WTC11 (cell line): ENCODE results near the gene FGF12. TPM values are rescaled to one million over a fixed set of nuclear protein-coding genes. Genes with fewer than 3 reads are reported as not detected.

Experiments used
- ATAC-seq: fragments of 200-7000 bp; cut with Tn5 transposase; 2 replicates; pipeline ENCODE4 v1.10.0; 2021; ENCODE audit warnings: mild to moderate bottlenecking, moderate library complexity
- CTCF ChIA-PET: fragments of 300-600 bp; sonication (Branson Sonifier 250); formaldehyde crosslinking; loops from one replicate; lab custom pipeline; 2021; ENCODE audit warnings: antibody characterized with exemption; lab: Charles Lee
- POLR2A ChIA-PET: fragments of 350-600 bp; sonication (Branson Sonifier 250); formaldehyde crosslinking; loops from one replicate; lab custom pipeline; 2021; ENCODE audit warnings: antibody characterized with exemption; lab: Charles Lee
- DNase-seq: peaks from one replicate; pipeline ENCODE4 v3.0.0; 2021; ENCODE audit warnings: low spot score
- H3K27ac Mint-ChIP-seq: 2 replicates; pipeline ENCODE4 v1.8.0; 2021; ENCODE audit warnings: mixed read lengths
- H3K27me3 Mint-ChIP-seq: 2 replicates; pipeline ENCODE4 v1.8.0; 2021; ENCODE audit warnings: low read depth, mild to moderate bottlenecking, moderate library complexity, mixed read lengths
- H3K36me3 Mint-ChIP-seq: 2 replicates; pipeline ENCODE4 v1.8.0; 2021; ENCODE audit warnings: mixed read lengths
- H3K4me1 Mint-ChIP-seq: 2 replicates; pipeline ENCODE4 v1.8.0; 2022; ENCODE audit warnings: mixed read lengths
- H3K4me3 Mint-ChIP-seq: 2 replicates; pipeline ENCODE4 v1.8.0; 2021; ENCODE audit warnings: mild to moderate bottlenecking, moderate library complexity, mixed read lengths
- H3K9me3 Mint-ChIP-seq: 2 replicates; pipeline ENCODE4 v1.8.0; 2021; ENCODE audit warnings: mixed read lengths
- ATF1 ChIP-seq: sonication (generic); formaldehyde crosslinking; IDR thresholded peaks from 2 replicates; pipeline ENCODE4 v1.8.1; 2023; ENCODE audit warnings: mild to moderate bottlenecking, moderate library complexity, missing genetic modification reagents
- CDX4 ChIP-seq: fragments of 250-450 bp; sonication (Bioruptor Pico); IDR thresholded peaks from 2 replicates; pipeline ENCODE4 v1.9.0; 2021; ENCODE audit warnings: moderate library complexity, mild to moderate bottlenecking, inconsistent platforms, borderline replicate concordance
- ELF4 ChIP-seq: sonication (generic); formaldehyde crosslinking; IDR thresholded peaks from 2 replicates; pipeline ENCODE4 v1.8.1; 2022; ENCODE audit warnings: low read depth, mild to moderate bottlenecking, moderate library complexity, missing genetic modification reagents
- EMX1 ChIP-seq: fragments of 250-450 bp; sonication (Bioruptor Pico); IDR thresholded peaks from 2 replicates; pipeline ENCODE4 v1.8.0; 2021; ENCODE audit warnings: mild to moderate bottlenecking
- ESRRA ChIP-seq: sonication (generic); formaldehyde crosslinking; IDR thresholded peaks from 2 replicates; pipeline ENCODE4 v1.8.1; 2022; ENCODE audit warnings: mild to moderate bottlenecking, missing genetic modification reagents, borderline replicate concordance
- GABPB1 ChIP-seq: sonication (generic); formaldehyde crosslinking; IDR thresholded peaks from 2 replicates; pipeline ENCODE4 v1.8.1; 2023; ENCODE audit warnings: mild to moderate bottlenecking, missing genetic modification reagents
- HMGA2 ChIP-seq: fragments of 250-450 bp; sonication (Bioruptor Pico); IDR thresholded peaks from 2 replicates; pipeline ENCODE4 v1.4.0; 2021; ENCODE audit warnings: mild to moderate bottlenecking, moderate library complexity
- HMGXB4 ChIP-seq: sonication (generic); formaldehyde crosslinking; IDR thresholded peaks from 2 replicates; pipeline ENCODE4 v1.8.1; 2023; ENCODE audit warnings: mild to moderate bottlenecking, moderate library complexity, missing genetic modification reagents
- IRF2 ChIP-seq: sonication (generic); formaldehyde crosslinking; IDR thresholded peaks from 2 replicates; pipeline ENCODE4 v1.8.0; 2022; ENCODE audit warnings: low read depth, missing genetic modification reagents, borderline replicate concordance
- JUN ChIP-seq: sonication (generic); formaldehyde crosslinking; IDR thresholded peaks from 2 replicates; pipeline ENCODE4 v1.8.0; 2023; ENCODE audit warnings: mild to moderate bottlenecking, missing genetic modification reagents
- MXD4 ChIP-seq: fragments of 250-450 bp; sonication (Bioruptor Pico); IDR thresholded peaks from 2 replicates; pipeline ENCODE4 v1.8.0; 2021; ENCODE audit warnings: mild to moderate bottlenecking, moderate library complexity, borderline replicate concordance
- NFE2L1 ChIP-seq: sonication (generic); formaldehyde crosslinking; IDR thresholded peaks from 2 replicates; pipeline ENCODE4 v1.8.1; 2023; ENCODE audit warnings: missing genetic modification reagents
- NR2C2 ChIP-seq: sonication (generic); formaldehyde crosslinking; IDR thresholded peaks from 2 replicates; pipeline ENCODE4 v1.8.0; 2022; ENCODE audit warnings: mild to moderate bottlenecking, missing genetic modification reagents
- OVOL2 ChIP-seq: fragments of 250-450 bp; sonication (Bioruptor Pico); IDR thresholded peaks from 2 replicates; pipeline ENCODE4 v1.9.0; 2021; ENCODE audit warnings: mild to moderate bottlenecking, borderline replicate concordance
- SMAD3 ChIP-seq: sonication (generic); formaldehyde crosslinking; IDR thresholded peaks from 2 replicates; pipeline ENCODE4 v1.8.0; 2022; ENCODE audit warnings: missing genetic modification reagents, mild to moderate bottlenecking, borderline replicate concordance
- STAT6 ChIP-seq: sonication (generic); formaldehyde crosslinking; conservative IDR thresholded peaks from 2 replicates; pipeline ENCODE4 v1.8.1; 2023; ENCODE audit warnings: mild to moderate bottlenecking, low read depth, missing genetic modification reagents, moderate library complexity
- USF1 ChIP-seq: sonication (generic); formaldehyde crosslinking; IDR thresholded peaks from 2 replicates; pipeline ENCODE4 v1.8.0; 2022; ENCODE audit warnings: mild to moderate bottlenecking, missing genetic modification reagents
- ZNF121 ChIP-seq: sonication (generic); formaldehyde crosslinking; IDR thresholded peaks from 2 replicates; pipeline ENCODE4 v1.8.0; 2023; ENCODE audit warnings: missing genetic modification reagents
- ZNF138 ChIP-seq: sonication (generic); formaldehyde crosslinking; conservative IDR thresholded peaks from 2 replicates; pipeline ENCODE4 v1.8.1; 2022; ENCODE audit warnings: mild to moderate bottlenecking, moderate library complexity, missing genetic modification reagents
- ZNF219 ChIP-seq: sonication (generic); formaldehyde crosslinking; IDR thresholded peaks from 2 replicates; pipeline ENCODE4 v1.8.0; 2023; ENCODE audit warnings: missing genetic modification reagents, mild to moderate bottlenecking, borderline replicate concordance
- ZNF416 ChIP-seq: fragments of 250-450 bp; sonication (Bioruptor Pico); IDR thresholded peaks from 2 replicates; pipeline ENCODE4 v1.9.0; 2021; ENCODE audit warnings: mild to moderate bottlenecking, inconsistent platforms
- ZNF425 ChIP-seq: fragments of 250-450 bp; sonication (Bioruptor Pico); conservative IDR thresholded peaks from 2 replicates; pipeline ENCODE4 v1.9.0; 2021; ENCODE audit warnings: mild to moderate bottlenecking
- ZSCAN18 ChIP-seq: fragments of 250-450 bp; sonication (Bioruptor Pico); IDR thresholded peaks from 2 replicates; pipeline ENCODE4 v2.1.2; 2022; ENCODE audit warnings: mild to moderate bottlenecking, moderate library complexity
- total RNA-seq: library from RNA; stranded (reverse); gene quantifications from 3 replicates; pipeline ENCODE4 v1.2.3, GENCODE V29; 2021

The FGF12 gene
- total RNA-seq, 1 experiment from 2014 or later: 13.5 TPM

DNA sequence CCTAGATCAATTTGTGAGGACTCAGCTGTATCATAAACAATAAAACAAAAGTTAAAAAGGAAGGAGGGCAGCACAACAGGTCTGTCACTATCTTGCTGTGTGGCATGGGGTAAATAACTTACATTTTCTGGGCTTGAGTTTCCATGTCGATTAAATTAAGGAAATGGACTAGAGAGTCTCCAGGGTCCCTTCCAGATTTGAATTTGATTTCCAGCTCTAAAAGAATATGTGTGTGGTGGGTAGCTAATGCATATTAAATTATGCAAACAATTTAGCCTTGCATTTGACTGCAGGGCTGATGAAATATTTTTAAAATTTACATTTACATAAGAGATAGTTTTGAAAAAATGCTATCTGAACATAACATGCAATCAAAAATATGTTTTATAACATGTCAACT is 447.7 kb downstream of the FGF12 start:
- CTCF ChIA-PET: no interaction called here
- DNase-seq: no peak
- Mint-ChIP-seq H3K27me3 (no peaks in the 10 kb centered on the region), H3K27ac (no peak overlapping the region), H3K36me3 (no peaks in the 10 kb centered on the region), H3K4me1 (peaks cover 12% of the 10 kb centered on the region), H3K9me3 (no peaks in the 10 kb centered on the region), H3K4me3 (no peak overlapping the region)
- ATAC-seq: no peak
- POLR2A ChIA-PET: no interaction called here
- TF ChIP-seq ESRRA (CRISPR knock-in tag) (no peak), NR2C2 (CRISPR knock-in tag) (no peak), NFE2L1 (CRISPR knock-in tag) (no peak), ZNF121 (CRISPR knock-in tag) (no peak), ZNF425 (no peak), MXD4 (CRISPR knock-in tag) (no peak), ZNF219 (CRISPR knock-in tag) (no peak), ZNF416 (no peak), HMGXB4 (CRISPR knock-in tag) (no peak)

GRCh38 chr3:192277477-192277876 is 449.9 kb downstream of the FGF12 start:
- Mint-ChIP-seq H3K27me3 (no peaks in the 10 kb centered on the region), H3K36me3 (no peaks in the 10 kb centered on the region), H3K9me3 (no peaks in the 10 kb centered on the region), H3K4me1 (peaks cover 21% of the 10 kb centered on the region), H3K4me3 (no peak overlapping the region), H3K27ac (no peak overlapping the region)
- POLR2A ChIA-PET: no interaction called here
- no peak for DNase-seq
- TF ChIP-seq ZSCAN18 (CRISPR knock-in tag): no peak
- TF ChIP-seq EMX1 (CRISPR knock-in tag): no peak
- no peak for TF ChIP-seq ZNF219 (CRISPR knock-in tag)
- no peak for TF ChIP-seq SMAD3 (CRISPR knock-in tag)
- TF ChIP-seq ZNF138 (CRISPR knock-in tag): no peak
- no peak for TF ChIP-seq OVOL2 (CRISPR knock-in tag)
- TF ChIP-seq CDX4 (CRISPR knock-in tag): no peak
- TF ChIP-seq IRF2 (CRISPR knock-in tag): no peak
- no peak for TF ChIP-seq GABPB1
- TF ChIP-seq ATF1: no peak
- no peak for TF ChIP-seq STAT6 (CRISPR knock-in tag)
- no peak for TF ChIP-seq ELF4 (CRISPR knock-in tag)
- TF ChIP-seq HMGA2 (CRISPR knock-in tag): no peak
- no peak for TF ChIP-seq JUN
- no peak for TF ChIP-seq USF1
- CTCF ChIA-PET: no interaction called here
- ATAC-seq: no peak
